Neuronal stem cell (in vitro differentiated cells): Measurements from ENCODE around the gene CCDC186.

Experiments
- DNase-seq: peaks from one replicate; pipeline ENCODE4 v3.0.0-alpha.2; 2013; ENCODE audit warnings: low spot score
- H2AFZ ChIP-seq: one replicate; pipeline ENCODE4 v1.6.1; 2013; ENCODE audit warnings: mild to moderate bottlenecking, low read length, inconsistent platforms
- H2AK5ac ChIP-seq: 2 replicates; pipeline ENCODE4 v1.6.1; 2013; ENCODE audit warnings: low read depth, mild to moderate bottlenecking, inconsistent platforms, low read length, moderate library complexity, mixed read lengths
- H2BK120ac ChIP-seq: 2 replicates; pipeline ENCODE4 v1.6.1; 2013; ENCODE audit warnings: low read depth, mild to moderate bottlenecking, inconsistent platforms, low read length, moderate library complexity, mixed read lengths
- H2BK12ac ChIP-seq: one replicate; pipeline ENCODE4 v1.6.1; 2013; ENCODE audit warnings: low read length, inconsistent platforms
- H2BK15ac ChIP-seq: 2 replicates; pipeline ENCODE4 v1.6.1; 2013; ENCODE audit warnings: mild to moderate bottlenecking, low read length, inconsistent platforms, mixed read lengths
- H2BK5ac ChIP-seq: one replicate; pipeline ENCODE4 v1.6.1; 2013; ENCODE audit warnings: inconsistent platforms, mild to moderate bottlenecking, low read length, moderate library complexity
- H3K14ac ChIP-seq: one replicate; pipeline ENCODE4 v1.6.1; 2013; ENCODE audit warnings: low read length, inconsistent platforms
- H3K18ac ChIP-seq: 2 replicates; pipeline ENCODE4 v1.6.1; 2013; ENCODE audit warnings: low read length, inconsistent platforms
- H3K23ac ChIP-seq: 2 replicates; pipeline ENCODE4 v1.6.1; 2013; ENCODE audit warnings: low read depth, mild to moderate bottlenecking, mixed read lengths, low read length, inconsistent platforms; ENCODE audit not compliant: poor library complexity
- H3K27ac ChIP-seq: replicated peaks from 3 replicates; pipeline ENCODE4 v1.5.1; 2013; ENCODE audit warnings: low read length, inconsistent platforms
- H3K27me3 ChIP-seq, 3 experiments: 2 replicates each; pipeline ENCODE4 v1.6.1; 2013; ENCODE audit warnings: low read length in 3 of 3, mild to moderate bottlenecking in 2 of 3, inconsistent platforms in 1 of 3, low read depth in 1 of 3, mixed read lengths in 1 of 3, moderate library complexity in 1 of 3; ENCODE audit not compliant: control insufficient read depth in 3 of 3, insufficient read depth in 3 of 3
- H3K36me3 ChIP-seq, 2 donors: replicated peaks in 1 of 2; 2 replicates each; pipeline ENCODE4 v1.6.1; 2013; ENCODE audit warnings: low read length in 2 of 2; ENCODE audit not compliant: control insufficient read depth in 2 of 2, insufficient read depth in 2 of 2
- H3K4ac ChIP-seq: 2 replicates; pipeline ENCODE4 v1.6.1; 2013; ENCODE audit warnings: inconsistent platforms, mild to moderate bottlenecking, low read length, moderate library complexity
- H3K4me1 ChIP-seq, 2 donors: 1 replicate in 1 of 2; 2 replicates in 1 of 2; pipeline ENCODE4 v1.6.1; 2013; ENCODE audit warnings: low read length in 2 of 2, low read depth in 1 of 2; ENCODE audit not compliant: control insufficient read depth in 2 of 2, insufficient read depth in 1 of 2
- H3K4me2 ChIP-seq: one replicate; pipeline ENCODE4 v1.6.1; 2013; ENCODE audit warnings: mild to moderate bottlenecking, low read length, inconsistent platforms; ENCODE audit not compliant: insufficient read depth, poor library complexity, severe bottlenecking
- H3K4me3 ChIP-seq, 2 donors: 2 replicates each; pipeline ENCODE4 v1.5.1; 2013; ENCODE audit warnings: low read length in 2 of 2, mild to moderate bottlenecking in 2 of 2, inconsistent platforms in 1 of 2, moderate library complexity in 1 of 2
- H3K79me1 ChIP-seq: one replicate; pipeline ENCODE4 v1.6.1; 2013; ENCODE audit warnings: low read depth, mild to moderate bottlenecking, inconsistent platforms, low read length, moderate library complexity
- H3K9ac ChIP-seq: one replicate; pipeline ENCODE4 v1.6.1; 2013; ENCODE audit warnings: mild to moderate bottlenecking, low read depth, low read length, inconsistent platforms; ENCODE audit not compliant: poor library complexity
- H3K9me3 ChIP-seq, 2 donors: replicated peaks in 1 of 2; 2 replicates each; pipeline versions ENCODE3 to v1.6.1; 2013; ENCODE audit warnings: low read length in 2 of 2, mild to moderate bottlenecking in 2 of 2, inconsistent platforms in 1 of 2, low read depth in 1 of 2, mixed read lengths in 1 of 2, moderate library complexity in 1 of 2; ENCODE audit not compliant: control insufficient read depth in 2 of 2, insufficient read depth in 1 of 2
- H4K8ac ChIP-seq: one replicate; pipeline ENCODE4 v1.6.1; 2013; ENCODE audit warnings: low read depth, mild to moderate bottlenecking, inconsistent platforms, low read length, moderate library complexity
- H4K91ac ChIP-seq: one replicate; pipeline ENCODE4 v1.6.1; 2013; ENCODE audit warnings: low read length, low read depth, mild to moderate bottlenecking, inconsistent platforms; ENCODE audit not compliant: poor library complexity
- WGBS, 2 donors: extraction: QIAGEN DNeasy Blood & Tissue Kit; methylation state at CpG; one replicate each; pipeline ENCODE4 v1.1.7; 2013; ENCODE audit warnings: missing lambda C conversion rate in 2 of 2, mixed read lengths in 1 of 2; ENCODE audit not compliant: insufficient read length in 2 of 2, insufficient replicate concordance in 1 of 2; ENCODE audit errors: extremely low coverage in 2 of 2; 5-methylcytosine and 5-hydroxymethylcytosine counted together

The CCDC186 gene

GRCh38 chr10:114173603-114173920 is 441 bp downstream of the CCDC186 start:
- Histone ChIP-seq H3K9me3 (peaks cover 0 to 4% of the 10 kb centered on the region in 2 donors), H3K4me1 (peaks cover 0 to 5% of the 10 kb centered on the region in 2 donors), H3K14ac (peak overlapping the region; percentile 73), H4K8ac (no peak overlapping the region), H3K18ac (peak overlapping the region; percentile 95), H3K23ac (peak overlapping the region; percentile 26), H2BK12ac (no peak overlapping the region), H3K4ac (no peak overlapping the region), H3K4me3 (peak overlapping the region; percentile 65 to 93), H2BK120ac (no peak overlapping the region), H2AFZ (peak overlapping the region; percentile 93), H3K4me2 (peak overlapping the region; percentile 57), H3K27me3 (peaks cover 0 to 18% (median 6%) of the 10 kb centered on the region in 3 experiments), H3K9ac (peak overlapping the region; percentile 89), H3K36me3 (no peaks in the 10 kb centered on the region), H3K79me1 (no peaks in the 10 kb centered on the region), H3K27ac (peak overlapping the region; percentile 67), H2BK5ac (peak overlapping the region; percentile 88), H2AK5ac (no peak overlapping the region), H4K91ac (peak overlapping the region; percentile 49), H2BK15ac (peak overlapping the region; percentile 43)
- no peak for DNase-seq
- WGBS, 2 donors: no CpG with 5 or more reads among the region's 23 CpGs

- WGBS, 2 donors: no CpG with 5 or more reads among the region's 9 CpGs
- Histone ChIP-seq H3K14ac (no peak overlapping the region), H4K8ac (no peak overlapping the region), H2BK12ac (no peak overlapping the region), H3K27ac (no peak overlapping the region), H3K4me2 (peak overlapping the region; percentile 57), H3K27me3 (peaks cover 0 to 18% (median 6%) of the 10 kb centered on the region in 3 experiments), H4K91ac (no peak overlapping the region), H3K4ac (no peak overlapping the region), H3K23ac (no peak overlapping the region), H3K9ac (no peak overlapping the region), H3K9me3 (peaks cover 1 to 9% of the 10 kb centered on the region in 2 donors), H2AK5ac (no peak overlapping the region), H2BK5ac (no peak overlapping the region), H3K18ac (no peak overlapping the region), H3K4me1 (peaks cover 0 to 5% of the 10 kb centered on the region in 2 donors), H3K36me3 (no peaks in the 10 kb centered on the region), H2BK120ac (no peak overlapping the region), H2BK15ac (no peak overlapping the region), H3K79me1 (no peaks in the 10 kb centered on the region), H3K4me3 (peak overlapping the region; percentile 65 to 93), H2AFZ (peak overlapping the region; percentile 93)
- DNase-seq: no peak
These were observed 1.0 kb downstream of the CCDC186 start for GRCh38 chr10:114172776-114173602.

- Histone ChIP-seq H3K4me2 (no peak overlapping the region), H3K9me3 (peaks cover 1 to 10% of the 10 kb centered on the region in 2 donors)
These were observed 1.8 kb downstream of the CCDC186 start for GRCh38 chr10:114172216-114172615.

GRCh38 chr10:114168450-114169009 is 5.5 kb downstream of the CCDC186 start:
- no peak overlapping the region for H3K27ac ChIP-seq
- H2BK5ac ChIP-seq: no peak overlapping the region
- DNase-seq: no peak
- H3K9me3 ChIP-seq: peaks cover 1 to 10% of the 10 kb centered on the region in 2 donors
- H3K18ac ChIP-seq: no peak overlapping the region
- no peak overlapping the region for H4K8ac ChIP-seq
- H3K4me1 ChIP-seq: peaks cover 0 to 2% of the 10 kb centered on the region in 2 donors
- no peaks in the 10 kb centered on the region for H3K36me3 ChIP-seq
- H2BK12ac ChIP-seq: no peak overlapping the region
- no peak overlapping the region for H3K23ac ChIP-seq
- H2AFZ ChIP-seq: no peak overlapping the region
- no peak overlapping the region for H3K9ac ChIP-seq
- no peak overlapping the region for H3K14ac ChIP-seq
- H2AK5ac ChIP-seq: no peak overlapping the region
- H3K4ac ChIP-seq: no peak overlapping the region
- no peaks in the 10 kb centered on the region for H3K79me1 ChIP-seq
- H2BK15ac ChIP-seq: no peak overlapping the region
- H4K91ac ChIP-seq: no peak overlapping the region
- H2BK120ac ChIP-seq: no peak overlapping the region
- no peaks in the 10 kb centered on the region for H3K27me3 ChIP-seq
- WGBS, 2 donors: no CpG with 5 or more reads among the region's 3 CpGs
- no peak overlapping the region for H3K4me3 ChIP-seq
- no peak overlapping the region for H3K4me2 ChIP-seq

More at GRCh38 chr10:114172216-114172615, 1.8 kb downstream of the CCDC186 start:
- H2BK12ac ChIP-seq: no peak overlapping the region
- H3K18ac ChIP-seq: no peak overlapping the region
- DNase-seq: no peak
- no peak overlapping the region for H2BK5ac ChIP-seq
- no peak overlapping the region for H4K8ac ChIP-seq
- H3K27me3 ChIP-seq: peaks cover 0 to 16% (median 6%) of the 10 kb centered on the region in 3 experiments
- no peak overlapping the region for H3K23ac ChIP-seq
- H2BK15ac ChIP-seq: no peak overlapping the region
- no peak overlapping the region for H4K91ac ChIP-seq
- H2BK120ac ChIP-seq: no peak overlapping the region
- peaks cover 0 to 5% of the 10 kb centered on the region in 2 donors for H3K4me1 ChIP-seq
- H3K14ac ChIP-seq: no peak overlapping the region
- H3K27ac ChIP-seq: no peak overlapping the region
- whole genome bisulfite sequencing, 2 donors: no CpG with 5 or more reads among the region's 1 CpG
- no peak overlapping the region for H3K4me3 ChIP-seq
- H2AK5ac ChIP-seq: no peak overlapping the region
- H3K4ac ChIP-seq: no peak overlapping the region
- no peak overlapping the region for H2AFZ ChIP-seq
- H3K9ac ChIP-seq: no peak overlapping the region
- H3K36me3 ChIP-seq: no peaks in the 10 kb centered on the region
- no peaks in the 10 kb centered on the region for H3K79me1 ChIP-seq
